H54 (cell line): Measurements from ENCODE around the gene HEPN1.

ENCODE experiments used
- DNase-seq: peaks from one replicate; pipeline ENCODE4 v3.0.0; 2011; ENCODE audit warnings: low spot score, mixed read lengths; ENCODE audit not compliant: insufficient read length
- FAIRE-seq: peaks from 3 replicates; lab custom pipeline; 2011; peaks lifted over from hg19 to GRCh38; lab: Jason Lieb, UNC
- POLR2A ChIP-seq: IDR thresholded peaks from 2 replicates; pipeline ENCODE4 v1.6.1; 2011; ENCODE audit warnings: low read depth, mild to moderate bottlenecking, low read length

Gene HEPN1

DNA sequence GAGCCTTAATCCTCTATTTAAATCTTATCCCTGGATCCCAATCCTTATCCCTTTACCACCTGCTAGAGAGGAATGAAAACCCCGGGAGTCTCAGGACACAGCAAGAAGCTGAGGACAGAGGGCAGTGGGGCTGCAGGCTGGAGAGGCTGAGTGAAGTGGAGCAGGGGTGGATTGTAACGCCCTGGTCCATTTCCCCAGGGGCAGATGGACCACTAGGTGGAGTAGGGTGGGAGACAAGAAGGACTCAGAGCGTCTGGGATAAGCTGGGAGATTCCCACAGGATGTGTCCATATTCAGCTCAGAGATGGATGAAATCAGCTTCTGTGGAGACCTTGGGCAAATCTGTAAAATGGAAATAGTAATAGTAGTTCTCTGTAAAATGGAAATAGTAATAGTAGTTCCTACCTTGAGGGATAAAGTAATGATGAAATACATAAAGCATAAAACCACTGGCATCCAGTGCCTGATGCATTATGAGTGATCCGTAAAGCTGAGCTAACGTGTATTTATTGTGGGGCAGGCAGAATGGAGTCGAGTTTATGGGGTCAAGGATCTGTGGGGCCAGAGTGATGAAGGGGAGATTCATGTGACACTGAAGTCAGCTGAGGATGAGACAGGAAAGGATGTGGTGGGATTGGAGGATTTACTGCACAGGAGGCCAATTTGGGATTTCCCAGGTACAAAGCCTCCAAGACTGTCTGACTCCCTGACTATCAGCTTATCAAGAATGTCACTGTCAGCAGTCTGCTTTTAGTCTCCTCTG, 19.5 kb upstream of the HEPN1 start:
- FAIRE-seq (no peak), DNase-seq (no peak)
- TF ChIP-seq POLR2A: no peak

DNA sequence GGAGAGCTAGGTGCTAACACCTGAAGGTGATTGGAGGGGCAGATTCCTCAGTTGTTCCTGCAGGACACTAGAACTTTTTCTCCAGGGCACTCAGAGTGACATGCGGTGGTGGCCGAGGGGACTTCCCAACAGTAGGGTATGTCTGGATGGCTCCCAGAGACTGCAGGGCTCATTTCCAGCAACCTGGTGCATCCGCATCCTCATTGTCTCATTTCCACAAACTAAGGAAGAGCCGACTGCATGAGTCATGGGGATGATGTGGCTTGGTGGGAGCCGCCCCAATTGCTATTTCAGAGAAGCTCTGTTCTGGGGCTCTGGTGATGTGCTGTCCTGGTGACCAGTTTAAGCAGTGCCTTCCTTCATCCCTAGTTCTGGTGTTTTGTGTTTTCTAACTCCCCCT, 18.6 kb upstream of the HEPN1 start:
- DNase-seq: peak; percentile 37
- TF ChIP-seq POLR2A: no peak
- peak; percentile 72 for FAIRE-seq

DNA sequence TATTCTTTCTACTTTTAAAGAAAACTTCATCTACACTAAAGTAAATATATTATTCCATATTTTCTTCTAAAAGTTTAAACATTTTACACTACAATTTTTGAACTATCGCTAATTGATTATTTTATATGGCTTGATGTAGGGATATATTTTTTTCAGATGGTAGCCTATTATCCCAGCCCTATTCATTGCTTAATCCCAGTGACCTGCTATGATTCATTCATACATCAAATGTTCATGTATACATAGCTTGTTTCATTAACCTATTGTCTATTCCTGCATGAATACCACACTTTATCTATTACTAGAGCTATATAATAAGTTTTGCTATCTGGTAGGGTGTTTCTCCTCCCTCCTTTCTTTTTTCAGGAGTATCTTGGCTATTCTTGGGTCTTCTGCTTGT, 16.4 kb upstream of the HEPN1 start:
- FAIRE-seq (no peak), DNase-seq (no peak)
- no peak for TF ChIP-seq POLR2A

- no peak for TF ChIP-seq POLR2A
- DNase-seq (no peak), FAIRE-seq (peak; percentile 23)
These were observed 3.3 kb upstream of the HEPN1 start for GRCh38 chr11:124915541-124916369.

GRCh38 chr11:124916370-124916710, 2.7 kb upstream of the HEPN1 start:
- TF ChIP-seq POLR2A: no peak

DNA sequence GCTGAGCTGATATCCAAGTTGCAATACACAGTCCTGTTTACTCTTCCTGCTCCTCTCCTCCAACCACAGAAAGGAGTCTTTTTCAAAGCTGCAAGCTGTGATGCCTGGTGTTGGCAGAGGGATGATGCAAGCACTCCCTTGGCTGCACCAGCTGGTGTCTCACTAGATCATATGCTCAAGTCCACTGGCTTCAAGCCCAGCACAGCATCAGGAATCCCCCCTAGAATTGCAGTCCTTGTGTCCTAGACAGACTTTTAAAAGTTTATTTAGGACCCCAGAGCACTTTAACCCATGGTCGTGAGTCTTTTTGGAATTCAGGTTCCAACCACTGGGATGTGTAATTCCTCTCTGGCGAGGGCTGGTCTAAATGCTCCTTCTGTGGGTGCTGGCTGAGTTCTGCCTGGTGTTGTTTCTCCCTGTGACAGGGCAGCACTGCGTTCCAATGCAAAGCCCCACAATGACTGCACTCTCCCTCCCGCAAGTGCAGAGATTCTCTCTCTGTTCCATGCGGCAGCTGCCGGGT, 1.9 kb upstream of the HEPN1 start:
- FAIRE-seq: no peak
- DNase-seq: no peak
- TF ChIP-seq POLR2A: no peak

More at GRCh38 chr11:124916370-124916710, 2.7 kb upstream of the HEPN1 start:
- FAIRE-seq: no peak
- no peak for DNase-seq

DNA sequence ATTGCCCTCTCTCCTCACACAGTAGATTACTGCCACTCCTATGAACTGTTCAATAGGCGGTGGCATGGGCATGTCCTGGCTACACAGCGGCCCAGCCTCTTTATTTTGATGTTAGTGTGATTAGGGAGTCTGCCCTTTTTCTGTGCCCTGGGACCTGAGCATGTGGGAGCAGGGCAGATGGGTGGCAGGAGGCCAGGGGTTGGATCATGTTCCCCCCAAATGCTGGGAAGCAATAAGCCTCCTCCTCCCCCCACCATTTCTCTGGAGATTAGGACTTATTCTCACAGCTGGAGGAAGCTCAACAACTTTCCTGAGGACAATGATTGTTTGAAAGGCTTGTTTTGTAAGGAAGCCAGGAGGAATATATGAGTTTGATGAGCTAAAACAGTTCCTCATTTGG, 848 bp downstream of the HEPN1 start:
- no peak for FAIRE-seq
- no peak for TF ChIP-seq POLR2A
- DNase-seq: no peak

GRCh38 chr11:124920356-124920755, 1.3 kb downstream of the HEPN1 start:
- TF ChIP-seq POLR2A: no peak
- no peak for DNase-seq
- FAIRE-seq: no peak

DNA sequence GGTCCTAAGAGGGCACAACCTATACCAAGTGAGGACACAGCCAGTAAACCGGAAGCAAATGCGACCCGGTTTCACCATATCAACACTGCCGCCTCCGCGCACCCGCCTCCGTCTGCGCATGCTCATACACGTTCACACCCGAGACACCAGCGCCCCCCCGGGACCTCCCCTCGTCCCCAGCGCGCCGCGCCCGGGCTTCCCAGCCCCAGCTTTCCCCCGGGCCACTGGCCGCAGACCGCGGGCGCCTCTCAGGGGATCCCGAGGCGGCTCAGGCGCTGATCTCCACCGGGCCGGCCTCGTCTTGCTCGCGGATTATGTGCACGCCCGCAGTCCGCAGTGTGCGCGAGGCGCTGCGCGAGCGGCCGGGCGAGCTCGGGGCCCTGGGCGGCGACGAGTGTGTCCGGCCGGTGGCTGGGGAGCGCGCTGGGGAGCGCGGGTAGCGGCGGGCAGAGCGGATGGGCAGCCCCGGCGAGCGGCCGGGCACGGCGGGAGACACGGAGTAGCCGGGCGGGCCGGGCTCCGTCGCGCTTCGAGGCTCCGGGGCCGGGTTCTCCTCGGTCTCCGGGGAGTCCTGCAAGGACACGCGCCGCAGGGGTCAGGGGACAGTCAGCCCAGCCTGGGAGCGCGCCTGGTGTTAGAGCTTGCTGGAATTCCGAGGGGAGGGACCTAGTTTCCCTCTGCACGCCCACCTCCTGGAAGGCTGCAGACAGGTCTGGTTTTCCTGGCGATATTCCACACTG, 2.0 kb downstream of the HEPN1 start:
- TF ChIP-seq POLR2A: no peak
- DNase-seq: no peak
- no peak for FAIRE-seq

DNA sequence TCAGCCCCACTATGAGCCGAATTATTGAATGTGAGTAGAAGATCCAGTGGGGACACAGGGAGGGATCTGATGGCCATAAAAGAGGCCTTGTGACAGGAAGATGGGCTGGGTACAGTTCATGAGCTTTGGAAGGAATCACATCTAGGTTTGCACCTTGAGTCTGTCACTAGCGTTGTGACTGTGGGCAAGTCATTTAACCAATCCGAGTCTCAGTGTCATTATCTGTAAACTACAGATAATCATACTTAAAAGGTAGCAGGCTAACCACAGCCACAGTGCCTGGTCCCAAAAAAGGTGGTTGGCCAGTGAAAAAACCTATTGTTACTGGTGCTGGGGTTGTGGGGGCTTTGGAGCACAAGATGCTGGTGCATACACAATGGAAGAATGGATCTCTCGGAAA, 3.8 kb downstream of the HEPN1 start:
- no peak for FAIRE-seq
- DNase-seq: no peak
- TF ChIP-seq POLR2A: no peak

DNA sequence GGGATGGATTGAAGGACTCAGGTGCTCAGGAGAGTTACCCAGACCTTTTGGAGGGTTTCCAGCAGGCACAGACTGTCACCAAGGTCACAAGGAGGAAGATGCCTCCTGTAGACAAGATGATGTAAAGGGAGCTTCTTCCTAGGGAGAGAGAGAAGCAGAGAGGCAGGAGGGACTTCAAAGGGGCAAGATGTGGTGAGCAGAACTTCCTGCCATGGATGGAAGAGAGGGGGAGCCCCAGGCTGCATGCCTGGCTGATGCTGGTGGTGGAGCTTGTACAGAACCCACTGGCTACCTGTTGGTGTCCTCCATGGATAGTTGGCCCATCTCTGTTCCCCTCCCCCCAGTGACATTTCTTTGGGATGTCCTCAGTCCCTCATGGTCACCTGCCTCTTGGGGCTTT, 4.2 kb downstream of the HEPN1 start:
- FAIRE-seq (no peak), DNase-seq (no peak)
- no peak for TF ChIP-seq POLR2A

DNA sequence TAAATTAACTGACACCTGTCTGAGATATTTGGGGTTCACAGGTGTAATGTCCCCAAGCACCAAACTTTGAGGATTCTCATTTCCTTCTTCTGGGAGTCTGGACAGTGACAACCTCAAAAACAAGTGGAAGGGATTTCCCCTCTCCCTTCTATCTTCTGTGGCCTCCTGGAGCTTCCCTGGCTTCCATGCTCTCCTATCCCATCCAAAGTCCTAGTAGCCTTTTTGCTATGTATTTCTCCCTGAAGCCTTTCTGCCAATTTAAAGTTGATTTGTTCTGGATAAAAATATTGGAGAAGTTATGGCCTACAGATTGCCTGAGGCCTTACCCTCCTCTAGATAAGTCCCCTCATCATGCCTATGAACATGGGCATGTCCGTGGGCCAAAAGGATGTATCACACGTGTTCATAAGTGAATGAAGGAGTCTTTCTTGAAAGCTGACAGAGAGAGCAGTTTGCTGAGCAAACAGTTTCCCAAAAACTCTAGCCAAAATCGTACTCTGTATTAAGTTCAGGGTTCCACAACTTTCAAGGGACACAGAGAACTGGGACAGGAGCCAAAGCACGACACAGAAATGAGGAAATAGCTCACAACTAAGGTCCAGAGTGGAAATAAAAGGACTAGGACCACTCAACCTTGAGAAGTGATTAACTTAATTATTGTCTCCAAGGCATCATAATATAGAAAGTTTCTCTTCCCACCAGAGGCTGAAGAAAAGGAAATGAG, 10.1 kb downstream of the HEPN1 start:
- DNase-seq (no peak), FAIRE-seq (no peak)
- no peak for TF ChIP-seq POLR2A

DNA sequence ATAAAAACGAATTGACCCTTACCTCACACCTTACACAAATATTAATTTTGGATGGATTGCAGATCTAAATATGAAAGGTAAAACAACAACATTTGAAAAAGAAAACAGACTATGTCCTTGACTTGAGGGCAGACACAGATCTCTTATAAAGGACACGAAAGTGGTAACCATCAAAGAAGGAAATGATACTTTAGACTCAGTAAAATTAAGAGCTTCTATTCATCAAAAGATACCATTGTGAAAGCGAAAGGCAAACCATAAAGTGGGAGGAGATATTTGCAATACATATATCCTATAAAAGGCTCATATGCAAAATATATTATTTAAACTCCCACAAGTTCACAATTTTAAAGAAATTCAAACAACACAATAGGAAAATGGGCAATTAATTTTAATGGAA, 11.7 kb downstream of the HEPN1 start:
- TF ChIP-seq POLR2A: no peak
- FAIRE-seq: no peak
- DNase-seq: no peak

GRCh38 chr11:124934862-124935547, 16.0 kb downstream of the HEPN1 start:
- FAIRE-seq: peak; percentile 61
- DNase-seq: peak; percentile 19
- TF ChIP-seq POLR2A: no peak
